Chondrocyte (in vitro differentiated cells): ENCODE measurements around the gene BAIAP2L2. TPM values are rescaled to one million over a fixed set of nuclear protein-coding genes. Genes with fewer than 3 reads are reported as not detected.

ENCODE experiments used
- DNase-seq: peaks from one replicate; pipeline ENCODE4 v3.0.0; 2021; ENCODE audit warnings: mixed read lengths, low spot score
- H3K27ac Mint-ChIP-seq: one replicate; pipeline ENCODE4 v1.8.0; 2021; ENCODE audit warnings: mild to moderate bottlenecking, moderate library complexity, mixed read lengths; ENCODE audit not compliant: unreplicated experiment
- H3K27me3 Mint-ChIP-seq: 2 replicates; pipeline ENCODE4 v1.8.0; 2021; ENCODE audit warnings: low read depth, mixed read lengths
- H3K36me3 Mint-ChIP-seq: 2 replicates; pipeline ENCODE4 v1.8.0; 2021; ENCODE audit warnings: low read depth, mixed read lengths
- H3K4me1 Mint-ChIP-seq: 2 replicates; pipeline ENCODE4 v1.8.0; 2021; ENCODE audit warnings: low read depth, mild to moderate bottlenecking, mixed read lengths
- H3K4me3 Mint-ChIP-seq: one replicate; pipeline ENCODE4 v1.8.0; 2021; ENCODE audit warnings: mild to moderate bottlenecking, moderate library complexity, mixed read lengths; ENCODE audit not compliant: unreplicated experiment
- H3K9me3 Mint-ChIP-seq: 2 replicates; pipeline ENCODE4 v1.8.0; 2021; ENCODE audit warnings: low read depth, mixed read lengths
- CTCF ChIP-seq: fragments of 200-600 bp; sonication (generic); IDR thresholded peaks from 2 replicates; pipeline ENCODE4 v1.5.0; 2021; ENCODE audit warnings: antibody characterized with exemption, mild to moderate bottlenecking, moderate library complexity
- total RNA-seq: library from RNA; stranded (reverse); gene quantifications from 3 replicates; pipeline ENCODE4 v1.2.1, GENCODE V29; 2021

BAIAP2L2 gene
- total RNA-seq, 1 donor from 2014 or later, result 0.42 TPM

- H3K27ac Mint-ChIP-seq, result no peak overlapping the region
- no peaks in the 10 kb centered on the region for H3K36me3 Mint-ChIP-seq
- no peak for DNase-seq
- TF ChIP-seq CTCF, result no peak
- no peak overlapping the region for H3K4me3 Mint-ChIP-seq
- no peaks in the 10 kb centered on the region for H3K9me3 Mint-ChIP-seq
- no peaks in the 10 kb centered on the region for H3K27me3 Mint-ChIP-seq
- H3K4me1 Mint-ChIP-seq, result peaks cover 4% of the 10 kb centered on the region
These were observed 67.1 kb downstream of the BAIAP2L2 start for GRCh38 chr22:38043151-38044039.

- H3K4me3 Mint-ChIP-seq, result no peak overlapping the region
- H3K36me3 Mint-ChIP-seq, result no peaks in the 10 kb centered on the region
- H3K9me3 Mint-ChIP-seq, result no peaks in the 10 kb centered on the region
- DNase-seq, result no peak
- no peaks in the 10 kb centered on the region for H3K27me3 Mint-ChIP-seq
- H3K27ac Mint-ChIP-seq, result no peak overlapping the region
- TF ChIP-seq CTCF, result no peak
- H3K4me1 Mint-ChIP-seq, result peaks cover 4% of the 10 kb centered on the region
These were observed 68.0 kb downstream of the BAIAP2L2 start for GRCh38 chr22:38042488-38042790.

- Mint-ChIP-seq H3K4me1 (peaks cover 6% of the 10 kb centered on the region), H3K9me3 (no peaks in the 10 kb centered on the region), H3K4me3 (no peak overlapping the region), H3K36me3 (no peaks in the 10 kb centered on the region), H3K27ac (no peak overlapping the region), H3K27me3 (no peaks in the 10 kb centered on the region)
- DNase-seq, result no peak
- TF ChIP-seq CTCF, result no peak
These were observed 68.6 kb downstream of the BAIAP2L2 start for GRCh38 chr22:38041760-38042487.

GRCh38 chr22:38040953-38041759 lies 69.3 kb downstream of the BAIAP2L2 start:
- no peaks in the 10 kb centered on the region for H3K36me3 Mint-ChIP-seq
- TF ChIP-seq CTCF, result no peak

More at GRCh38 chr22:38040953-38041759, 69.3 kb downstream of the BAIAP2L2 start:
- no peak overlapping the region for H3K4me3 Mint-ChIP-seq
- no peak overlapping the region for H3K27ac Mint-ChIP-seq
- no peaks in the 10 kb centered on the region for H3K27me3 Mint-ChIP-seq
- H3K4me1 Mint-ChIP-seq, result peaks cover 10% of the 10 kb centered on the region
- no peak for DNase-seq
- H3K9me3 Mint-ChIP-seq, result no peaks in the 10 kb centered on the region
